Measurements from ENCODE around the gene BICC1. TPM values are rescaled to one million over a fixed set of nuclear protein-coding genes. Genes with fewer than 3 reads are reported as not detected.

The BICC1 gene
- total and polyA plus RNA-seq, 2 donors (not counting 1 experiment from before 2014, with no cell fraction given): not detected

DNA sequence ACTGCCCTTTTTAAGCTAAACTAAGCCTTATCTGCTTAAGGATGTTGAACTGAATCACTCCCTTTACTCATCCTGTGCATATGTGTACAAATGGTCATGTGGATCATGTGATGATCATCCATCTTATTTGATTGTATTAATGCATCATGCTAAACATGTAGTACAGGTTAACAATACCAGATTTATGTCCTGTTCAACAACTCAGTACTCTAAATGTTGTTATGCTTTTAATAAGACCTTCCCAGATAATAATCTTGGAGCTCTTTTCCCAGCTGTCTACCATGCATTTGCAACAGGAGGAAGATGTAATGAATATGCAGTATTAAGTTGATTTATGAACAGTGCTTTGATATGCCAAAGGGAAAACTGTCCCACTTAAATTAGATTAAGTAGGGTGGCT lies 318.0 kb downstream of the BICC1 start:
- H3K27ac ChIP-seq (ENCODE audit: low read length in 2 of 2): no peak overlapping the region
- no peaks in the 10 kb centered on the region for H3K79me2 ChIP-seq (ENCODE audit: control insufficient read depth, insufficient read depth, low read length)
- no peak overlapping the region for H2AFZ ChIP-seq (ENCODE audit: insufficient read depth, low read depth, low read length, poor library complexity, severe bottlenecking)
- H3K27me3 ChIP-seq (replicated peaks in 1 of 4; ENCODE audit: control extremely low read depth in 1 of 4, control insufficient read depth in 3 of 4, insufficient read depth in 4 of 4, low read length in 3 of 4): no peaks in the 10 kb centered on the region
- H3K9me3 ChIP-seq (ENCODE audit: control extremely low read depth in 1 of 3, control insufficient read depth in 2 of 3, insufficient read depth in 1 of 3, low read length in 2 of 3): no peaks in the 10 kb centered on the region
- no peaks in the 10 kb centered on the region for H3K4me1 ChIP-seq (ENCODE audit: control insufficient read depth in 2 of 2, insufficient read depth in 2 of 2, low read length in 2 of 2)
- no peaks in the 10 kb centered on the region for H3K36me3 ChIP-seq (replicated peaks in 1 of 2; ENCODE audit: control extremely low read depth in 1 of 2, control insufficient read depth in 1 of 2, extremely low read depth in 1 of 2, insufficient read depth in 2 of 2, low read length in 1 of 2)
- H3K9me3 Mint-ChIP-seq (ENCODE audit: insufficient read depth): peaks cover 1% of the 10 kb centered on the region
- no peak overlapping the region for H3K4me2 ChIP-seq (replicated peaks; ENCODE audit: low read depth, low read length, poor library complexity, severe bottlenecking)
- POLR2A ChIA-PET: no interaction called here
- no peak overlapping the region for H3K4me3 Mint-ChIP-seq
- DNase-seq (no peak), ATAC-seq (ENCODE audit: low read depth) (no peak)
- TF ChIP-seq EZH2 (IDR thresholded peaks at IDR 0.05; ENCODE audit: borderline replicate concordance, insufficient read depth, low read depth, low read length, poor library complexity, severe bottlenecking) (no peak), CTCF (IDR thresholded peaks at IDR 0.05) (no peak)
- no peaks in the 10 kb centered on the region for H4K20me1 ChIP-seq (ENCODE audit: control insufficient read depth, insufficient read depth, low read length, poor library complexity, severe bottlenecking)
- no peaks in the 10 kb centered on the region for H3K27me3 Mint-ChIP-seq
- no peak overlapping the region for H3K27ac Mint-ChIP-seq
- intact Hi-C loops (cut with micrococcal nuclease): no loop called here
- CTCF ChIA-PET: no interaction called here
- no peaks in the 10 kb centered on the region for H3K4me1 Mint-ChIP-seq
- H3K9ac ChIP-seq (ENCODE audit: low read length): no peak overlapping the region
- H3K4me3 ChIP-seq (ENCODE audit: control extremely low read depth in 1 of 5, extremely low read depth in 1 of 5, insufficient read depth in 1 of 5, low read depth in 2 of 5, low read length in 4 of 5): no peak overlapping the region

- ChIA-PET CTCF (no interaction called here), POLR2A (no interaction called here)
- intact Hi-C loops (cut with micrococcal nuclease): no loop called here
These were observed 321.3 kb downstream of the BICC1 start for GRCh38 chr10:58833771-58834561.

More at GRCh38 chr10:58833771-58834561, 321.3 kb downstream of the BICC1 start:
- Histone ChIP-seq H3K4me3 (ENCODE audit: control extremely low read depth in 1 of 5, extremely low read depth in 1 of 5, insufficient read depth in 1 of 5, low read depth in 2 of 5, low read length in 4 of 5) (no peak overlapping the region), H3K4me1 (ENCODE audit: control insufficient read depth in 2 of 2, insufficient read depth in 2 of 2, low read length in 2 of 2) (no peaks in the 10 kb centered on the region), H4K20me1 (ENCODE audit: control insufficient read depth, insufficient read depth, low read length, poor library complexity, severe bottlenecking) (no peaks in the 10 kb centered on the region), H3K79me2 (ENCODE audit: control insufficient read depth, insufficient read depth, low read length) (no peaks in the 10 kb centered on the region), H3K27me3 (replicated peaks in 1 of 4; ENCODE audit: control extremely low read depth in 1 of 4, control insufficient read depth in 3 of 4, insufficient read depth in 4 of 4, low read length in 3 of 4) (no peaks in the 10 kb centered on the region), H3K27ac (ENCODE audit: low read length in 2 of 2) (no peak overlapping the region), H3K36me3 (replicated peaks in 1 of 2; ENCODE audit: control extremely low read depth in 1 of 2, control insufficient read depth in 1 of 2, extremely low read depth in 1 of 2, insufficient read depth in 2 of 2, low read length in 1 of 2) (no peaks in the 10 kb centered on the region), H3K9me3 (ENCODE audit: control extremely low read depth in 1 of 3, control insufficient read depth in 2 of 3, insufficient read depth in 1 of 3, low read length in 2 of 3) (no peaks in the 10 kb centered on the region), H2AFZ (ENCODE audit: insufficient read depth, low read depth, low read length, poor library complexity, severe bottlenecking) (no peak overlapping the region), H3K9ac (ENCODE audit: low read length) (no peak overlapping the region), H3K4me2 (replicated peaks; ENCODE audit: low read depth, low read length, poor library complexity, severe bottlenecking) (no peak overlapping the region)
- TF ChIP-seq CTCF (IDR thresholded peaks at IDR 0.05) (no peak), EZH2 (IDR thresholded peaks at IDR 0.05; ENCODE audit: borderline replicate concordance, insufficient read depth, low read depth, low read length, poor library complexity, severe bottlenecking) (no peak)
- no peak overlapping the region for H3K27ac Mint-ChIP-seq
- H3K4me1 Mint-ChIP-seq: no peaks in the 10 kb centered on the region
- DNase-seq (no peak), ATAC-seq (ENCODE audit: low read depth) (no peak)
- no peak overlapping the region for H3K4me3 Mint-ChIP-seq
- WGBS (ENCODE audit: insufficient coverage): 100% methylated on average over 3 of the region's 5 CpGs
- H3K27me3 Mint-ChIP-seq: no peaks in the 10 kb centered on the region
- no peaks in the 10 kb centered on the region for H3K9me3 Mint-ChIP-seq (ENCODE audit: insufficient read depth)

All from B cell (primary cell).